ENCODE results near the gene CACNG1. TPM values are rescaled to one million over a fixed set of nuclear protein-coding genes. Genes with fewer than 3 reads are reported as not detected.

The CACNG1 gene
- total RNA-seq, 4 donors from 2014 or later: not detected

- DNase-seq: no peak
- H3K4me3 ChIP-seq: no peak overlapping the region
- H3K36me3 ChIP-seq: no peaks in the 10 kb centered on the region
- no peak overlapping the region for H3K27ac ChIP-seq
- H3K4me1 ChIP-seq: no peaks in the 10 kb centered on the region
- intact Hi-C loops (cut with DNase I; ENCODE audit: low total_unique reads): no loop called here
- H3K27me3 ChIP-seq: no peaks in the 10 kb centered on the region
- TF ChIP-seq CTCF (IDR thresholded peaks at IDR 0.05): no peak
- TF ChIP-seq POLR2A (IDR thresholded peaks at IDR 0.05): no peak
- no peaks in the 10 kb centered on the region for H3K9me3 ChIP-seq
These were observed 29.4 kb upstream of the CACNG1 start for GRCh38 chr17:67015001-67015400.

GRCh38 chr17:67016039-67016762 is 28.2 kb upstream of the CACNG1 start:
- intact Hi-C loops (cut with DNase I; ENCODE audit: low total_unique reads): no loop called here
- DNase-seq: no peak
- no peaks in the 10 kb centered on the region for H3K4me1 ChIP-seq
- no peaks in the 10 kb centered on the region for H3K9me3 ChIP-seq
- TF ChIP-seq POLR2A (IDR thresholded peaks at IDR 0.05): no peak
- no peak for TF ChIP-seq CTCF (IDR thresholded peaks at IDR 0.05)
- H3K27me3 ChIP-seq: no peaks in the 10 kb centered on the region
- H3K27ac ChIP-seq: no peak overlapping the region
- H3K36me3 ChIP-seq: no peaks in the 10 kb centered on the region
- no peak overlapping the region for H3K4me3 ChIP-seq

DNA sequence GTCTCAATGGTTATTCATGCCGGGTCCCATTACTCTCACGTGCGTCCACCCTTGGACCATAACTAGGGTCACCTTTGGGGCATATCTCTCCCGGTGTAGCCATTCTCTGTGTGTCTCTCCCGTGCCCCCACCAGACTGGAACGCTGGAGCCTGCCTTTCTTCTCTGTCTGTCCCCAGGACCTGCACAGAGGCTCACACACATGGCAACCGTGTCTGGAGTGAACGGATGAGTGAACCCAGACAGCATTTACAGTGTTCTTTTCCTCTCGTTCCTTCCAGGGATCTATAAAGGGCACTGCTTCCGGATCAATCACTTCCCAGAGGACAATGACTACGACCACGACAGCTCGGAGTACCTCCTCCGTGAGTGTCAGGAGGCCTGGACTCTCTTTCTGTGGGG is 26.4 kb upstream of the CACNG1 start:
- Histone ChIP-seq H3K4me3 (no peak overlapping the region), H3K27me3 (no peaks in the 10 kb centered on the region), H3K9me3 (no peaks in the 10 kb centered on the region), H3K27ac (no peak overlapping the region), H3K4me1 (no peaks in the 10 kb centered on the region), H3K36me3 (no peaks in the 10 kb centered on the region)
- no peak for DNase-seq
- TF ChIP-seq CTCF (IDR thresholded peaks at IDR 0.05): no peak
- no peak for TF ChIP-seq POLR2A (IDR thresholded peaks at IDR 0.05)
- intact Hi-C loops (cut with DNase I; ENCODE audit: low total_unique reads): no loop called here

- no peak overlapping the region for H3K4me3 ChIP-seq
- H3K27ac ChIP-seq: no peak overlapping the region
- intact Hi-C loops (cut with DNase I; ENCODE audit: low total_unique reads): no loop called here
- TF ChIP-seq CTCF (IDR thresholded peaks at IDR 0.05) (no peak), POLR2A (IDR thresholded peaks at IDR 0.05) (no peak)
- H3K4me1 ChIP-seq: no peaks in the 10 kb centered on the region
- no peak for DNase-seq
- H3K36me3 ChIP-seq: no peaks in the 10 kb centered on the region
- H3K9me3 ChIP-seq: no peaks in the 10 kb centered on the region
- H3K27me3 ChIP-seq: no peaks in the 10 kb centered on the region
These were observed 25.6 kb upstream of the CACNG1 start for GRCh38 chr17:67018471-67019434.

DNA sequence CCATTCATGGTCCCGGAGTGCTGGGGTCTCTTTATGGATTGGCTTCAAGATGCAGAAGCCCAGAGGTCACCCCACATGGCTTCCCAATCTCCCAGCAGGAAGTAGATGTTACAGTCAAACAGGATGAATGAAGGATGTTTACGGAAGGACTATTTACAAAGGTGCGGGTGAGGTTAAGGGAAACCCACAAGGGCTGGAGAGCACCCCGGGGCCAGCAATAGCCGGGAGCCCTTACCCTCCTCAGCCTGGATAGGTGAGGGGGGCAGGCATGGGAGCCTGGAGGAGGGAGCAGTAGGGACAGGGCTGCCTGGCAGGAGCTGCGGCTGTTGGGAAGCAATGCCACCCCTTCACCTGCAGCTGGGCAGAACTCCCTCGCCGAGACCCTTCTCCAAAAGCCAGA is 24.5 kb upstream of the CACNG1 start:
- no peak for TF ChIP-seq CTCF (IDR thresholded peaks at IDR 0.05)
- no peak for TF ChIP-seq POLR2A (IDR thresholded peaks at IDR 0.05)
- no peak overlapping the region for H3K27ac ChIP-seq
- intact Hi-C loops (cut with DNase I; ENCODE audit: low total_unique reads): no loop called here
- H3K36me3 ChIP-seq: no peaks in the 10 kb centered on the region
- no peaks in the 10 kb centered on the region for H3K9me3 ChIP-seq
- DNase-seq: no peak
- H3K27me3 ChIP-seq: no peaks in the 10 kb centered on the region
- no peak overlapping the region for H3K4me3 ChIP-seq
- no peaks in the 10 kb centered on the region for H3K4me1 ChIP-seq
